Ramos (cell line): Measurements from ENCODE around the gene GPR42.
"Not testable (repeated sequence)": the region's sequence is repeated elsewhere in the genome, so short reads cannot be mapped to it uniquely, and the experiment has no call there.

ENCODE experiments used
- in situ Hi-C: fragments of 300-500 bp; cut with MboI; formaldehyde crosslinking; loops from one replicate; pipeline ENCODE4 v1.14.3; 2022; ENCODE audit warnings: low sequenced_read_pairs; ENCODE audit not compliant: unreplicated experiment

Gene GPR42

DNA sequence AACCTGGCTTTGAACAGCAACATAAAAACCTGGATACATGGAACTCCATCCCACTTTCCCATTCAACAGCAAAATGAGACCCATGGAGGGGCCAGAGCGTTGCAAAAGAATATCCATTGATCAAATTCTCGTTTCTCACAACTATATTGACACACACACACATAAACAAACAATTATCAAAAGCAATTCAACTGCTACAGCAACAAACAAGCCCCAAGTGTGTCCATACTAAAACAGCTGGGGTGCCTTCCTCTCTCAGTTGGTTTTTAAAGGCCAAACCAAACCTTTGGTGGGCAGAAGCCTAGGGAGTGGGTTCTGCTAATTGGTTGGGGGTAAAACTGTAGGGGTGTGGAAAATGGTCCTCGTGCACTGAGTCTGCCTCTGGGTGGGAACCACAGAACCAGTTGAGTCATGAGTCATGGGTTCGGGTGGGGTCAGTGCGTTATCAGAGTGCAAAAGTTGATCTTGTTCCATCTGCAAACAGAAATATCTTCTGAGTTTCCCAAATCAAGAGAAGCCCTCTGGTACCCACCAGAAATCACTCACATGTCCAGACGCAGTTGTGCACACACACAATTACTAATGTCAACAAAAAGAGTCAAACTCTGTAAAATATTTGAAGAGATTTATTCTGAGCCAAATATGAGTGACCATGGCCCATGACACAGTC, 18.5 kb downstream of the GPR42 start:
- in situ Hi-C loops: no loop called here

DNA sequence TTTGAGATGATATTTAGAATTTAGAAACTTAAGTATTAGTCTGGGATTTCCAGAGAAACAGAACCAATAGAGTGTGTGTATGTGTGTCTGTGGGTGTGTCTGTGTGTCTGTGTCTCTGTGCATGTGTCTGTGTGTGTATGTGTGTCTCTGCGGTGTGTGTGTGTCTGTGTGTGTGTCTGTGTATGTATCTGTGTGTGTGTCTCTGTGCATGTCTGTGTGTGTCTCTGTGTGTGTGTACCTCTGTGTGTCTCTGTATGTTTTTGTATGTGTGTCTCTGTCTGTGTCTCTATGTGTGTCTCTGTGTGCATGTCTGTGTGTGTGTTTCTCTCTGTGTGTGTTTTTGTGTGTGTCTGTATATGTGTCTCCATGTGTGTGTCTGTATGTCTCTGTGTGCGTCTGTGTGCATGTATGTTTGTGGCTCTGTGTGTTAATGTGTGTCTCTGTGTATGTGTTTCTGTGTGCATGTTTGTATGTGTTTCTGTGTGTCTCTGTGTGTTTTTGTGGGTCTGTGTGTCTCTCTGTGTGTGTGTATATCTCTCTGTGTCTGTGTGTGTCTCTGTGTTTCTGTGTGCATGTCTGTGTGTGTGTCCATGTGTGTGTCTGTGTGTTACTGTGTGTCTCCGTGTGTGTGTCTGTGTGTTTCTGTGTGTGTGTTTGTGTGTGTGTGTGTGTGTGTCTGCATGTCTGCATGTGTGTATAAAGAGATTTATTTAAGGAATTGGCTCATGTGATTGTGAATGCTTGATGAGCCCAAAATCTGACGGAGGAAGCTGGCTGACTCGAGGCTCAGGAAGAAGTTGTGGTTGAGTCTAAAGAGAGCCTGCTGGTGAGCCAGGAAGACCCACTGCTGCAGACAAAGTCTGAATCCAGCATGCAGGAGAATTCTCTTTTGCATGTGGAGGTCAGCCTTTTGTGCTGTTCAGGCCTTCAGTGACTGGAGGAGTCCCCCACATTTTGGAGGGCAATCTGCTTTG, 22.2 kb downstream of the GPR42 start:
- in situ Hi-C loops: no loop called here

DNA sequence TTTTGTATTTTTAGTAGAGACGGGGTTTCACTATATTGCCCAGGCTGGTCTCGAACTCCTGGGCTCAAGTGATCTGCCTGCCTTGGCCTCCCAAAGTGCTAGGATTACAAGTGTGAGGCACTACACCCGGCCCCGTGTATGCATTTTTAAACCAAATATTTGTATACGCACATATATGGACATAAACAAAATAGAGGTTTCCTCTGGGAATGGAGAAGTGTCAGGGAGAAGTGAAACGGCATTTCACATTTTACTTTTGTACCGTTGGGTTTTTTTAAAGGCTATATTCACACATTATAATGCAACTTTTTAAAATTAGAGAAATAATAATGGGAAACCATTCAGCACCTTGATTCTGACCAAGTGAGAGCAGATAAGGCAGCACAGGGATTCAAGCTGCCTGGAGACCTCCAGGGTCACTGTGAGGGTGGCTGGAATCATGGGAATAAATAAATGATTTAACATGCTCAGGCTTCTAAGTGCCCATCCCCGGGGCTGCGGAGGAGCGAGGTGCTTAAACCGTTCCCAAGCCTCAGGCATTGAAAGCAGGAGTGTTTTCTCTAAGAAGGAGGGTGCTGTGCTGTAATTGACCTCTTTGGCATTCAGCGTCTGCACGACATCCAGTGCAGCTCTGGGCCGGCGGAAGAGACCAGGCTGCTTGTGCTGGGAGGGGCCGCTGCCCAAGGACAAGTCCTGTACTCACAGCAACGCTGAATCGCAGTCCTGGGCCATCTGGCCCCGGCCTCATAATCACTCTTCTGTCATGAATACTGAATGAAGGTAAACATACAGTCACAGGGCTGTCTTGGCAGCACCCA, 24.7 kb downstream of the GPR42 start:
- in situ Hi-C loops: no loop called here

- in situ Hi-C loops: no loop called here
Observed at GRCh38 chr19:35396240-35396885, 25.5 kb downstream of the GPR42 start.

DNA sequence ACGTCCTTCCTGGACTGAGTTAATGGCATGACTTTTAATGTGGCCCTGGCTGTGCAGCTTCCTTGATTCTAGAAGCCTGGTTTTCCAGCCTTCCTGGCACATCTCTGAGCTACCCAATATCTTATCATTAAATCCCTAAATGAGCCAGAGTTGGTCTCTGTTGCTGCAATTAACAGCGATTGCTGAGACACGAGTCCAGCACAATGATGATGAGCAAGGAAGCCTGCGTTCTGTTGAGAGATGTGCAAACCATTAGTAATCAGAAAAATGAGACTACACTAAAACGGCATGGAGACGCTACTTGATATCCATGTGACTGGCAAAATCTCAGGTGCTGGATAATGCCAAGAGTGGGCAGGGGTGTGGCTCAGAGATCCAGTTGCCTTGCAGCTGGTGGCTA, 26.2 kb downstream of the GPR42 start:
- in situ Hi-C loops: no loop called here

DNA sequence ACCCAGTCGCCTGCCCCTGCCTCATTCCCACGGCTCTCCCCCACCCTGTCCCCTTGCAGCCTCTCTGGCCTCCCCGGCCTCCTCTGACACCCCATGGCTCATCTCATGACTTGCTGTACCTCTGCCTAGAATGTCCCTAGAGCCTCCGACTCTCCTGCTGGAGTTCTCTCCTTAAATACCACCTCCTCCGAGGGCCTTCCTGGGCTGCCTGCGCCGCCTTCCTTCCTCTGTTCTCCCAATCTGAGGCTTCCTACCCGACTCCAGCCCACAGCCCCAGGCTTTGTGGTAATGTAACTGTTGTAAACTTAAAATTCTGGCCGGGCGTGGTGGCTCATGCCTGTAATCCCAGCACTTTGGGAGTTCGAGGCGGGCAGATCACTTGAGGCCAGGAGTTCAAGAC, 27.7 kb downstream of the GPR42 start:
- in situ Hi-C loops: no loop called here

GRCh38 chr19:35399231-35399630, 28.4 kb downstream of the GPR42 start:
- in situ Hi-C loops: no loop called here

- in situ Hi-C loops: no loop called here
Observed at GRCh38 chr19:35399948-35400772, 29.3 kb downstream of the GPR42 start.

DNA sequence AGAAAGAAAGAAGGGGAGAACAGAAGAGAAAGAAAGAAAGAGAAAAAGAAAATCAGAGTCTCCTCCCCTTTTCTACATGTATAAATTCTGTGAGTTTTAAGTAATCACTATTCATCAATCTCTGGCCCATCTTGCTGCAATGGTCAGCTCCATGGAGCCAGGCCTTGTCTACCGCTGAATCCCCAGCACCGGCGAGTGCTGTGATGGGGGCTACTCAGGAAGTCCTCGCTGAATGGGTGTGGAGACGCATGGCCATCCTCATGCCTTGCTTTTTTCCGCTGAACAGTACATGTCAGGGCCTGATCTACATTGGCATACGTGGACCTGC, 29.9 kb downstream of the GPR42 start:
- in situ Hi-C loops: no loop called here

- in situ Hi-C loops: not testable (repeated sequence)
Observed at GRCh38 chr19:35401416-35401815, 30.5 kb downstream of the GPR42 start.

- in situ Hi-C loops: no loop called here
Observed at GRCh38 chr19:35403116-35403760, 32.4 kb downstream of the GPR42 start.

DNA sequence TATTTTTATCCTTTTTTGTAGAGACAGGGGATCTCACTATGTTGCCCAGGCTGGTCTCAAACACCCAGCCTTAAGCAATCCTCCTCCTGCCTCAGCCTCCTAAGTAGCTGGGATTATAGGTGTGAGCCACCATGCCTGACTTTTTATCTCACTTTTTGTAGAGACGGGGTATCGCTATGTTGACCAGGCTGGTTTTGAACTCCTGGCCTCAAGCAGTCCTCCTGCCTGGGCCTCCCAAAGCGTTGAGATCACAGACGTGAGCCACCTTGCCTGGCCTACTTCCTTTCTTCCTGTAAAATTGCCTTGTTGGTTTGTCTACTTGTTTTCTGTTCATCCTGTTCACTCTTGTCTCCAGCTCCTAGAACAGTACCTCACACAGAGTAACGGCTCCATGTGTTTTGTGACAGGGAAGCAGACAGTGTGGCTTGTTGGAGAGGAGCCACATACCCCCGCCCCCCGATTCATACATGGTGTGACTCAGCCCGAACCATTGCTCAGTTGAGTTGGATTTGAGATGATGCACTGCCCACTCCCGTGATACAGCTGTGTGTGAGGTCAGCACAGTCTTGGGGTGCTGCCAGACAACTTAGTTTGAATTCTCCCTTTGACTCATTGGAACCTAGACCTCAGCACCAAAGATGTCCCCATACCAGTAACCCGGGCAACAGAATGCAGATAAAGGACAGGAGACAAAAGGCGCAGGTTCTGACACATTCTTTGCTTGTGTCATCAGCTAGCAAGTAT, 34.2 kb downstream of the GPR42 start:
- in situ Hi-C loops: no loop called here

DNA sequence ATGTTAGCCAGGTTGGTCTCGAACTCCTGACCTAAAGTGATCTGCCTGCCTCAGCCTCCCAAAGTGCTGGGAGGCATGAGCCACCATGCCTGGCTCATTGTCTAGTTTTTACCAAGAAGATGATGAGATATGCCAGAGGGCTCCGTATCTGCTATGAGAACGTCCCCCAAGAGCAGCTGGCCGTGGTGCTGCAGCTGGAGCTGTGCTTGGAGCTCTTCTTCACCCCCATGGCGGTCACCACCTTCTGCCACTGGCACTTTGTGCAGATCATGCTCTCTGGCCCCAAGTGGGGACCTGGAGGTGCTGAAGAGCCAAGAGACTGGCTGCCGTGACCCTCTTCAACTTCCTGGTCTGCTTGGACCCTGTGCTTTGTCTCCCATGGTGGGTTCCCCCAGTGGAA, 36.8 kb downstream of the GPR42 start:
- in situ Hi-C loops: no loop called here

DNA sequence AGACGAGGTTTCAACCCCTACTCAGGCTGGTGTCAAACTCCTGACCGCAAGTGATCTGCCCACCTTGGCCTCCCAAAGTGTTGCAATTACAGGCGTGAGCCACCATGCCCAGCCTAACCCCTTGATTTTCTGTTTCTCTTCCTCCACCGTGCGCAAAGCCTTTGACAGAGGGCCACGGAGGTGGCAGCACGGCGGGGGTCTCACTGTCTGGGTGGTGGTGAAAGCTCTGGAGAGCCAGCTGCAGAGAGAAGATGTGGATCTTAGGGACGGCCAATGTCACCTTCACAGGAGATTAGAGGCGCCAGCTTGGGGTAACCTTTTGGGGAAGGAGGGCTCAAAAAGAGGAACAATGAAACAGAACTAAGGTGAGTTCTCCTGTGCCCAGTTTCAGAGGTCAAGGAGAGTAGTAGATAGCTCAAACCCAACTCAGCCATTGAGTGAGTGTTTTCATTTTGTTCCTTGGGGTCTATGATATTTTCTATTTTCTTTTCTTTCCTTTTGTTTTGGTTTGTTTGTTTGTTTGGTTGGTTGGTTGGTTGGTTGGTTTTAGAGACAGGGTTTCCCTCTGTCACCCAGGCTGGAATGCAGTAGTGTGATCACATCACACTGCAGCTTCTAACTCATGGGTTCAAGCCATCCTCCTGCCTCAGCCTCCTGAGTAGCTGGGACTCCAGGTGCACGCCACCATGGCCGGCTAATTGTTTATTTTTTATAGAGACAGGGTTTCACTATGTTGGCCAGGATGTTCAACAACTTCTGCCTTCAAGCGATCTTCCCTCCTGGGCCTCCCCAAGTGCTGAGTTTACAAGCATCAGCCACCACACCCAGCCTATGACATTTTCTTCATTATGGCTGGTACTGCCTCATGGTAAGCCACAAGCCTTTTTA, 37.7 kb downstream of the GPR42 start:
- in situ Hi-C loops: no loop called here

DNA sequence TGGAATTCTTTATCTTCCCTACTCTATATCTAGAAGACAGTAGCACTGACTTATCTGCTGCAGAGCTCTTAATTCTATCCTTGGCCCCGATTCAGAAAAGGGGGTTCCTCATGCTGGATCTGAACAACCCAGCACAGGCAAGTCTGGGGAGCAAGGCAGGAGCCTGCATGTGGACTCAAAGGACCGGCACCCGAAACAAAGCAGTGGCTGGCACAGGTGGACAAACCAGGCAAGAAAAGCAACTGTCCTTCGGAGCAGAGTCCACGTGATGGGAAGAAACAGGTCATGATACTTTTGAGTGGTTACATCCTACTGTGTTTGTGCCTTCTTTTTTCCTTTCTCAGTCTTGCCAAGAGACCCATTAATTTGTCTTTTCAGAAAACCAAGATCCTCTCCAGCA, 38.3 kb downstream of the GPR42 start:
- in situ Hi-C loops: no loop called here

- in situ Hi-C loops: no loop called here
Observed at GRCh38 chr19:35410487-35410886, 39.6 kb downstream of the GPR42 start.

GRCh38 chr19:35414442-35414841, 43.6 kb downstream of the GPR42 start:
- in situ Hi-C loops: no loop called here
